ENCODE data around the gene NFASC. TPM values are rescaled to one million over a fixed set of nuclear protein-coding genes. Genes with fewer than 3 reads are reported as not detected.

The NFASC gene
- total and polyA plus RNA-seq, 4 donors, result 4.3 to 92.7 (median 32.8) TPM

GRCh38 chr1:204943495-204943894, 72.8 kb downstream of the NFASC start:
- Histone ChIP-seq H3K36me3 (ENCODE audit: control insufficient read depth in 1 of 2, insufficient read depth in 2 of 2, low read length in 1 of 2) (no peaks in the 10 kb centered on the region), H3K27ac (ENCODE audit: low read depth in 1 of 2, low read length in 2 of 2) (no peak overlapping the region), H3K9me3 (ENCODE audit: control insufficient read depth, low read length) (no peaks in the 10 kb centered on the region), H3K27me3 (ENCODE audit: control insufficient read depth in 1 of 2, insufficient read depth in 2 of 2, low read length in 1 of 2) (no peaks in the 10 kb centered on the region), H3K4me1 (ENCODE audit: control insufficient read depth in 1 of 2, insufficient read depth in 2 of 2, low read length in 2 of 2) (no peaks in the 10 kb centered on the region), H3K4me3 (ENCODE audit: low read length in 2 of 2) (no peak overlapping the region)
- WGBS, 2 donors, result 77 to 92% methylated on average over 6 of the region's 6 CpGs
- ATAC-seq (ENCODE audit: low FRiP score) (no peak), DNase-seq (no peak)
- intact Hi-C loops (cut with DNase I), result loop anchor here in 1 of 2 donors (5.0 kb wide), 1 partner anchor 136 kb away; no protein-coding TSS in a partner anchor

DNA sequence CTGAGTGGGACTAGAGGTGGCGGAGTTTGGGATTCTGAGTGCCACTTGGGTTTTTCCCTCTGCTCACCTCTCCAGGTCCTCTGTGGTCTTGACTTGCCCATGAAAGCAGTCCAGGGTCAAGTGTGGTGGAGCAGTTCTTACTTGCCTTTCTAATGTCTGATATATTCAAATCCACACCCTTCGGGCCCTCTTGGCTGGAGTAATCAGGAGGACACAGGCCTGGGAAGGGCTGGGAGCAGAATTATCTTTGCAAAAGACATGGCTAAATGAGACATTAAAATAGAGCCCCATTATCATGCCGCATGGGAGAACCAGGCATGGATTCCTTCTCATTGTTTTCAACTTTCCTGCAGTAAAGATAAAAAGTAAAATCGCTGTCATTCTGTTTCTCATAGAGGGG, 74.0 kb downstream of the NFASC start:
- ATAC-seq (ENCODE audit: low FRiP score), result no peak
- Histone ChIP-seq H3K4me3 (ENCODE audit: low read length in 2 of 2) (no peak overlapping the region), H3K36me3 (ENCODE audit: control insufficient read depth in 1 of 2, insufficient read depth in 2 of 2, low read length in 1 of 2) (no peaks in the 10 kb centered on the region), H3K4me1 (ENCODE audit: control insufficient read depth in 1 of 2, insufficient read depth in 2 of 2, low read length in 2 of 2) (no peaks in the 10 kb centered on the region), H3K27ac (ENCODE audit: low read depth in 1 of 2, low read length in 2 of 2) (no peak overlapping the region), H3K9me3 (ENCODE audit: control insufficient read depth, low read length) (no peaks in the 10 kb centered on the region), H3K27me3 (ENCODE audit: control insufficient read depth in 1 of 2, insufficient read depth in 2 of 2, low read length in 1 of 2) (no peaks in the 10 kb centered on the region)
- 90 to 95% methylated on average over 4 of the region's 4 CpGs for WGBS, 2 donors
- intact Hi-C loops (cut with DNase I), result loop anchor here in 1 of 2 donors (5.0 kb wide), 1 partner anchor 137 kb away; no protein-coding TSS in a partner anchor
- DNase-seq, result peak in 1 of 2 donors; percentile 5

DNA sequence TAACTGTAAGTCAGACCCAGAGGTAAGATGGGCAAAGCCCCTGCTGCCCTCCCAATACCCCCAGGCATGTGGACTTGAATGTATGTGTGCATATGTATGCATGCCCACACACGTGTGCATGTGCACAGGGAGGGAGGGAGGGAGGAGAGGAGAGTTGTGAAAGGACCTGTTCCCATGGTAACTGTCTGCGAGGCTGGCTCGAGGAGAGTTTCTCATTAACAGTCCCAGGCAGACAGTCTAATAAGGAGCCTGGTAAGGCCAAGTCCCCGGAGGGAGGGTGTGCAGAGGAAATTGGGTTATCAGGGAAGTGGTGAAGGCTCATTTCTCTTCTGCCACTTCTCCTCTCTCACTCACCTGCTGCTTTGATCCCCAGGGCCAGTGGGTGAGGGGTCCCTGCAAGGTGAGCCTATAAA, 74.9 kb downstream of the NFASC start:
- no peaks in the 10 kb centered on the region for H3K36me3 ChIP-seq (ENCODE audit: control insufficient read depth in 1 of 2, insufficient read depth in 2 of 2, low read length in 1 of 2)
- 21 to 31% methylated on average over 4 of the region's 4 CpGs for WGBS, 2 donors
- DNase-seq (peak in 1 of 2 donors; percentile 56), ATAC-seq (ENCODE audit: low FRiP score) (no peak)
- H3K4me3 ChIP-seq (ENCODE audit: low read length in 2 of 2), result no peak overlapping the region
- intact Hi-C loops (cut with DNase I), result no loop called here
- no peaks in the 10 kb centered on the region for H3K27me3 ChIP-seq (ENCODE audit: control insufficient read depth in 1 of 2, insufficient read depth in 2 of 2, low read length in 1 of 2)
- H3K4me1 ChIP-seq (ENCODE audit: control insufficient read depth in 1 of 2, insufficient read depth in 2 of 2, low read length in 2 of 2), result no peaks in the 10 kb centered on the region
- no peak overlapping the region for H3K27ac ChIP-seq (ENCODE audit: low read depth in 1 of 2, low read length in 2 of 2)
- H3K9me3 ChIP-seq (ENCODE audit: control insufficient read depth, low read length), result no peaks in the 10 kb centered on the region

- no peak for ATAC-seq (ENCODE audit: low FRiP score)
- intact Hi-C loops (cut with DNase I), result no loop called here
- Histone ChIP-seq H3K4me3 (ENCODE audit: low read length in 2 of 2) (no peak overlapping the region), H3K4me1 (ENCODE audit: control insufficient read depth in 1 of 2, insufficient read depth in 2 of 2, low read length in 2 of 2) (no peaks in the 10 kb centered on the region), H3K36me3 (ENCODE audit: control insufficient read depth in 1 of 2, insufficient read depth in 2 of 2, low read length in 1 of 2) (no peaks in the 10 kb centered on the region), H3K9me3 (ENCODE audit: control insufficient read depth, low read length) (no peaks in the 10 kb centered on the region), H3K27ac (ENCODE audit: low read depth in 1 of 2, low read length in 2 of 2) (no peak overlapping the region), H3K27me3 (ENCODE audit: control insufficient read depth in 1 of 2, insufficient read depth in 2 of 2, low read length in 1 of 2) (no peaks in the 10 kb centered on the region)
- DNase-seq, result peak in 1 of 2 donors; percentile 33
- WGBS, 2 donors, result 92 to 96% methylated on average over 9 of the region's 9 CpGs
Observed at GRCh38 chr1:204946640-204947039, 76.0 kb downstream of the NFASC start.

DNA sequence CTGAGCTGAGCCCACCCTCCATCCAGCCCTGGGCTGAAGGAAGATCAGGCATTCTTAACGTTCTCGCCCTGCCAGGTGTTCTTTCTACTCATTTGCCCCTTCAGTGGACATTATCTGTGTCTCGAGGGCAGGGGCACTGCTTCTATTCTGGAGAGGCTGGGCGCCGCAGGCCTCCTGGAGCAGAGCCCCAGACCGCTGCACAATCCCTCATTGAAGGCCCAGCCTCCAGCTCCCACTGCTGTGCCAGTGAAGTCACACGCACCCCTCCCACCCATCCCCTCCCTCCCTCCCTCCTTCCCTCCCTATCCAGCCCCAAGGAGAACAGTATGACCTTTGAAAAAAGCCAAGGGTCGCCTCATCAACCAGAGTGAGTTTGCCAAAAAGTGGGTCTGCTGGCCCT, 76.7 kb downstream of the NFASC start:
- H3K36me3 ChIP-seq (ENCODE audit: control insufficient read depth in 1 of 2, insufficient read depth in 2 of 2, low read length in 1 of 2), result no peaks in the 10 kb centered on the region
- no peak overlapping the region for H3K27ac ChIP-seq (ENCODE audit: low read depth in 1 of 2, low read length in 2 of 2)
- no peaks in the 10 kb centered on the region for H3K27me3 ChIP-seq (ENCODE audit: control insufficient read depth in 1 of 2, insufficient read depth in 2 of 2, low read length in 1 of 2)
- no peak overlapping the region for H3K4me3 ChIP-seq (ENCODE audit: low read length in 2 of 2)
- no peaks in the 10 kb centered on the region for H3K4me1 ChIP-seq (ENCODE audit: control insufficient read depth in 1 of 2, insufficient read depth in 2 of 2, low read length in 2 of 2)
- no peaks in the 10 kb centered on the region for H3K9me3 ChIP-seq (ENCODE audit: control insufficient read depth, low read length)
- peak in 1 of 2 donors; percentile 49 for DNase-seq
- no peak for ATAC-seq (ENCODE audit: low FRiP score)
- intact Hi-C loops (cut with DNase I), result no loop called here
- whole genome bisulfite sequencing, 2 donors, result 85 to 88% methylated on average over 8 of the region's 8 CpGs

DNA sequence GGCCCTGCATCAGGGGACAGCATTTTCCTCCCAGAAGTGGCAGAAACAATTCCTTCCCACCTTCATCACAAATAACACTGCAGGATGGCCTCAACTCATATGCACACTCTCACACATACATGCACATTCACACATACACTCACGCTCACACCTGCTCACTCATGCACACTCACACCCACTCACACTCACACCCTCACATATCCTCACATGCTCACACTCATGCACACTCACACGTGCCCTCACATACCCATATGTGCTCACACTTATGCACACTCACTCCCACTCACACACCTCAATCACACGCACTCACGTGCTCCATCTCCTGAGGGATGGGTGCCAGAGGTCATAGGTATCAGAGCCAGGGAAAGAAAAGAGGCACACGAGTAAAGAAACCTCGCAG, 77.1 kb downstream of the NFASC start:
- Histone ChIP-seq H3K9me3 (ENCODE audit: control insufficient read depth, low read length) (no peaks in the 10 kb centered on the region), H3K4me1 (ENCODE audit: control insufficient read depth in 1 of 2, insufficient read depth in 2 of 2, low read length in 2 of 2) (no peaks in the 10 kb centered on the region), H3K36me3 (ENCODE audit: control insufficient read depth in 1 of 2, insufficient read depth in 2 of 2, low read length in 1 of 2) (no peaks in the 10 kb centered on the region), H3K27ac (ENCODE audit: low read depth in 1 of 2, low read length in 2 of 2) (no peak overlapping the region), H3K4me3 (ENCODE audit: low read length in 2 of 2) (no peak overlapping the region), H3K27me3 (ENCODE audit: control insufficient read depth in 1 of 2, insufficient read depth in 2 of 2, low read length in 1 of 2) (no peaks in the 10 kb centered on the region)
- intact Hi-C loops (cut with DNase I), result no loop called here
- DNase-seq (no peak), ATAC-seq (ENCODE audit: low FRiP score) (no peak)
- WGBS, 2 donors, result 73 to 74% methylated on average over 6 of the region's 6 CpGs

DNA sequence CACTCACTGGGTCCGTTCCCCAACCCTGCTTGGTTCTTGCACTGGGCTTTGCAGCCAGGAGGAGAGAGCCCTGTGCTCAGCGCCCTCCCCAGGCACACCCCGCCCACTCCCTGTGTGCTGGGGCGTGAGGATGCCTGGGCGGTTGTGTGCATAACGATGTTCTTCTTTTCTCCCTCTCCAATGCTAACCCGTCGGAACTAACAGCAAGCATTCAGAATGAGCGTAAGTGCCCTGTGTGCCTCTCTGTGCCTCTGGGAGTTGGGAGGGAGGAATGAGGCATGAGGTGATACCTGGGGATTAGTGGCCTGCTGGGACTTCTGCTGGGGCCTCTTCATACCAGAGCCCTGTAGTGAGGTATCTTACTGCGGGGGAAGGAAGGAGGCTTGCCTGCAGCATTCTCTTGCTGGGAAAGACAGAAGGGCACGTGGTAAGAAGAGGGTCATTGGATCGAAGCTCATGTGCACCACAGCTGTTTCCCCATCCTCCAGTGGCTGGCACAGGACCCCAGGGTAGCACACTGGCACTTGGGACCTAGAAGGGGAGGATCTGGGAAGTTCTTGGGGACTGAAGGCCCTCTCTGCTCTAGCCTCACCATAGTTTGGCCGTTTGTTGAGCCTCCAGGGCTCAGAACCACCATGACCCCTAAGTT, 79.8 kb downstream of the NFASC start:
- H3K4me1 ChIP-seq (ENCODE audit: control insufficient read depth in 1 of 2, insufficient read depth in 2 of 2, low read length in 2 of 2), result no peaks in the 10 kb centered on the region
- H3K27me3 ChIP-seq (ENCODE audit: control insufficient read depth in 1 of 2, insufficient read depth in 2 of 2, low read length in 1 of 2), result no peaks in the 10 kb centered on the region
- no peak for ATAC-seq (ENCODE audit: low FRiP score)
- H3K27ac ChIP-seq (ENCODE audit: low read depth in 1 of 2, low read length in 2 of 2), result no peak overlapping the region
- WGBS, 2 donors, result 54 to 58% methylated on average over 13 of the region's 13 CpGs
- DNase-seq, result peak in 1 of 2 donors; percentile 45
- H3K36me3 ChIP-seq (ENCODE audit: control insufficient read depth in 1 of 2, insufficient read depth in 2 of 2, low read length in 1 of 2), result no peaks in the 10 kb centered on the region
- no peak overlapping the region for H3K4me3 ChIP-seq (ENCODE audit: low read length in 2 of 2)
- intact Hi-C loops (cut with DNase I), result no loop called here
- H3K9me3 ChIP-seq (ENCODE audit: control insufficient read depth, low read length), result no peaks in the 10 kb centered on the region

DNA sequence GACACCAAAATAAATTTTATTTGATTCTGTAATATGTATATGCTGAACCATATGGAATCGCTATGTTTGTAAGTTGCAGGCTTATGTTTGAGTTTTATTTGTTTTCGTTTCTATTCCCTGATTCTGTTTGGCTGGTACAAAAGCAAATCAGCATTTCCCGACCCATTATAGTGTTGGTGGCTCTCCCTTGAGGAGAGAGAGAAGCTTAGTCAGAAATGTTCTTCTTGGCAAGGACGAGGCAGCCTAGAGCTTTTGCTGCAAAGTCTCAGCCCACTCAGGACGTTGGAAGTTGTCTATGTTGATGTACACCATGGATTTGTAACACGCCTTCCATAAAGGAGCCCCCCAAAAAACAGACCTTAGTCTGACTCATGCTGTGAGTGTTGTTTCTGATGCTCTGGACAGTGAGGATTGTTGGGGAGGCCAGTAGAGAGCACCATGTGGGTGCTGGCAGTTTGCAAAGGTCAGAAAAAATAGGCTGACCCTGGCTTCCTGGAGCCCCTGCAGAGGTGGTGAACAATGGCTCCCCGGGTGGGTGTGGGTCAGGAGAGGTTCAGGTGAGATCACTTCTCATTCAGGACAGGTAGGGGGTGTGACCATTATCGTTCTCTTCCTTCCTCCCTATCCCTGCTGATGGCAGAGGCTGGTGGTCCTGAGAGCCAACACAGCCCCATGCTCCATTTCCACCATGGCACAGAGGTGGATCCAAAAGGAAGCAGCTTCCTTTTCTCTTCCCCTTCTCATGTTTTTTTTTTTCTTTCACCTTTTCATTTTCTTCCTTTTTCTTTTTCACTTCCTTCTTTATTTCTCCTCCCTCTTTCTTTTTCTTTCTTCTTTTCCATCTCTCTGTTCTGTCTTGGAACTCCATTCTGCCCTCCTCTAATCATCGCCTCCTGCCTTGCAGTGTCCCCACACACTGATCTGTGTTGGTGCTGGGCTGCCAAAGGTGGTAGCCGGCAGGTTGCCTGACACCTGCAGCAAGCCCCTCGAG, 88.0 kb downstream of the NFASC start:
- H3K27me3 ChIP-seq (ENCODE audit: control insufficient read depth in 1 of 2, insufficient read depth in 2 of 2, low read length in 1 of 2), result no peaks in the 10 kb centered on the region
- H3K4me1 ChIP-seq (ENCODE audit: control insufficient read depth in 1 of 2, insufficient read depth in 2 of 2, low read length in 2 of 2), result no peaks in the 10 kb centered on the region
- H3K9me3 ChIP-seq (ENCODE audit: control insufficient read depth, low read length), result peaks cover 1% of the 10 kb centered on the region
- no peak overlapping the region for H3K4me3 ChIP-seq (ENCODE audit: low read length in 2 of 2)
- intact Hi-C loops (cut with DNase I), result no loop called here
- no peak overlapping the region for H3K27ac ChIP-seq (ENCODE audit: low read depth in 1 of 2, low read length in 2 of 2)
- DNase-seq (no peak), ATAC-seq (ENCODE audit: low FRiP score) (no peak)
- WGBS, 2 donors, result 53% methylated on average over 11 of the region's 11 CpGs
- H3K36me3 ChIP-seq (ENCODE audit: control insufficient read depth in 1 of 2, insufficient read depth in 2 of 2, low read length in 1 of 2), result no peaks in the 10 kb centered on the region

Data from aorta (tissue), 5 donors.